ENCODE data around the gene UMAD1. TPM values are rescaled to one million over a fixed set of nuclear protein-coding genes. Genes with fewer than 3 reads are reported as not detected.

The UMAD1 gene
- total and polyA plus RNA-seq, 4 donors, result 7.7 to 19.2 (median 12.2) TPM

DNA sequence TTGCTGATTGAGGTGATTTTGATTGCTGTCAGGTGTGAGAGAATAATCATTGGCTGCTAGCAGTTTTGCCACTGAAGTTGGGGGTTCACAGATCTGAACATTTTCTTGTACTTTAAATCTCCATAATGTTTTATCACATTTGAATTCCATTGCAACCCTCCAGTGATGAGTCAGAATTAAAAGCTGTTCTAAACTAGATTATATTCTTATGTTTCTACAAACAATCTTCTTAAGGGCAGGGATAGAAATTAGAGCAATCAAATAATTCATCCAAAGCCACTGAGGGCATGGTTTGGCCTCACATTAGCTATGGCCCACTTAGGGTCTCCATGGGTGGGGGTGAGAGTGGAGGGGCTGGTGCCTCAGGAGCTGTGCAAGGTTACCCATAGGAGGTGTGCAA, 130.9 kb downstream of the UMAD1 start:
- no peak overlapping the region for H3K4me3 ChIP-seq
- ATAC-seq (ENCODE audit: insufficient read depth, low FRiP score) (no peak), DNase-seq (no peak)
- peaks cover 0 to 7% (median 3%) of the 10 kb centered on the region in 5 donors for H3K4me1 ChIP-seq (ENCODE audit: control insufficient read depth in 5 of 5, insufficient read depth in 5 of 5, low read length in 5 of 5)
- TF ChIP-seq, protein P1, sequence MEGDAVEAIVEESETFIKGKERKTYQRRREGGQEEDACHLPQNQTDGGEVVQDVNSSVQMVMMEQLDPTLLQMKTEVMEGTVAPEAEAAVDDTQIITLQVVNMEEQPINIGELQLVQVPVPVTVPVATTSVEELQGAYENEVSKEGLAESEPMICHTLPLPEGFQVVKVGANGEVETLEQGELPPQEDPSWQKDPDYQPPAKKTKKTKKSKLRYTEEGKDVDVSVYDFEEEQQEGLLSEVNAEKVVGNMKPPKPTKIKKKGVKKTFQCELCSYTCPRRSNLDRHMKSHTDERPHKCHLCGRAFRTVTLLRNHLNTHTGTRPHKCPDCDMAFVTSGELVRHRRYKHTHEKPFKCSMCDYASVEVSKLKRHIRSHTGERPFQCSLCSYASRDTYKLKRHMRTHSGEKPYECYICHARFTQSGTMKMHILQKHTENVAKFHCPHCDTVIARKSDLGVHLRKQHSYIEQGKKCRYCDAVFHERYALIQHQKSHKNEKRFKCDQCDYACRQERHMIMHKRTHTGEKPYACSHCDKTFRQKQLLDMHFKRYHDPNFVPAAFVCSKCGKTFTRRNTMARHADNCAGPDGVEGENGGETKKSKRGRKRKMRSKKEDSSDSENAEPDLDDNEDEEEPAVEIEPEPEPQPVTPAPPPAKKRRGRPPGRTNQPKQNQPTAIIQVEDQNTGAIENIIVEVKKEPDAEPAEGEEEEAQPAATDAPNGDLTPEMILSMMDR (IDR thresholded peaks at IDR 0.05; ENCODE audit: control extremely low read depth, extremely low read depth), result no peak
- no peak overlapping the region for H3K27ac ChIP-seq (ENCODE audit: low read depth in 1 of 2, low read length in 1 of 2)
- no peaks in the 10 kb centered on the region for H3K36me3 ChIP-seq (ENCODE audit: control insufficient read depth in 4 of 4, insufficient read depth in 4 of 4, low read length in 4 of 4)
- no peaks in the 10 kb centered on the region for H3K27me3 ChIP-seq (ENCODE audit: control insufficient read depth in 3 of 3, insufficient read depth in 3 of 3, low read length in 2 of 3)
- H3K9ac ChIP-seq (ENCODE audit: insufficient read depth in 1 of 2, low read length in 2 of 2), result no peak overlapping the region
- no peaks in the 10 kb centered on the region for H3K9me3 ChIP-seq (ENCODE audit: control insufficient read depth in 4 of 4, insufficient read depth in 3 of 4, low read length in 3 of 4)

DNA sequence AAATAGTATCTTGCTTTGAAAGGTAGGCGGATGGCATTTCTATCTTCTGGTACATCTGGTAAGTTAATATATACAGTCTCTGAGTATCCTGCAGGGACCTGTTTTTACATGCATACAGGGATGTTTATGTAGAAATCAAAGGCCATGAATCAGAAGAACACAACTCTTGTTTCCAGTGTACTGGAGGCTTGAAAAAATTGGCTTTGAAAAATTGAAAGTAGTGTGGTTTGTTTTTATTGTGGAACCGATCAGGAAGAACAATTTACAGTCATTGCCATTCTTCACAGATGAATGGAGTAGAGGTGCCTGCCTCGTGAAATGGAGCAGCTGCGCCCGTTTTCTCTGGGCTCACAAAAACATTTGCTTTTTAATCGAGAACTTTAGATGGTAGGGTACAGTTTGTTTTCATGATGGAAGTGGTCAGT, 131.9 kb downstream of the UMAD1 start:
- Histone ChIP-seq H3K27ac (ENCODE audit: low read depth in 1 of 2, low read length in 1 of 2) (no peak overlapping the region), H3K9me3 (ENCODE audit: control insufficient read depth in 4 of 4, insufficient read depth in 3 of 4, low read length in 3 of 4) (no peaks in the 10 kb centered on the region), H3K27me3 (ENCODE audit: control insufficient read depth in 3 of 3, insufficient read depth in 3 of 3, low read length in 2 of 3) (no peaks in the 10 kb centered on the region), H3K9ac (ENCODE audit: insufficient read depth in 1 of 2, low read length in 2 of 2) (no peak overlapping the region), H3K4me1 (ENCODE audit: control insufficient read depth in 5 of 5, insufficient read depth in 5 of 5, low read length in 5 of 5) (peaks cover 0 to 7% (median 3%) of the 10 kb centered on the region in 5 donors), H3K36me3 (ENCODE audit: control insufficient read depth in 4 of 4, insufficient read depth in 4 of 4, low read length in 4 of 4) (no peaks in the 10 kb centered on the region), H3K4me3 (no peak overlapping the region)
- 66 to 74% methylated on average over 6 of the region's 6 CpGs for WGBS, 2 donors
- ATAC-seq (ENCODE audit: insufficient read depth, low FRiP score) (no peak), DNase-seq (no peak)
- TF ChIP-seq, protein P1 (IDR thresholded peaks at IDR 0.05; ENCODE audit: control extremely low read depth, extremely low read depth), result no peak

DNA sequence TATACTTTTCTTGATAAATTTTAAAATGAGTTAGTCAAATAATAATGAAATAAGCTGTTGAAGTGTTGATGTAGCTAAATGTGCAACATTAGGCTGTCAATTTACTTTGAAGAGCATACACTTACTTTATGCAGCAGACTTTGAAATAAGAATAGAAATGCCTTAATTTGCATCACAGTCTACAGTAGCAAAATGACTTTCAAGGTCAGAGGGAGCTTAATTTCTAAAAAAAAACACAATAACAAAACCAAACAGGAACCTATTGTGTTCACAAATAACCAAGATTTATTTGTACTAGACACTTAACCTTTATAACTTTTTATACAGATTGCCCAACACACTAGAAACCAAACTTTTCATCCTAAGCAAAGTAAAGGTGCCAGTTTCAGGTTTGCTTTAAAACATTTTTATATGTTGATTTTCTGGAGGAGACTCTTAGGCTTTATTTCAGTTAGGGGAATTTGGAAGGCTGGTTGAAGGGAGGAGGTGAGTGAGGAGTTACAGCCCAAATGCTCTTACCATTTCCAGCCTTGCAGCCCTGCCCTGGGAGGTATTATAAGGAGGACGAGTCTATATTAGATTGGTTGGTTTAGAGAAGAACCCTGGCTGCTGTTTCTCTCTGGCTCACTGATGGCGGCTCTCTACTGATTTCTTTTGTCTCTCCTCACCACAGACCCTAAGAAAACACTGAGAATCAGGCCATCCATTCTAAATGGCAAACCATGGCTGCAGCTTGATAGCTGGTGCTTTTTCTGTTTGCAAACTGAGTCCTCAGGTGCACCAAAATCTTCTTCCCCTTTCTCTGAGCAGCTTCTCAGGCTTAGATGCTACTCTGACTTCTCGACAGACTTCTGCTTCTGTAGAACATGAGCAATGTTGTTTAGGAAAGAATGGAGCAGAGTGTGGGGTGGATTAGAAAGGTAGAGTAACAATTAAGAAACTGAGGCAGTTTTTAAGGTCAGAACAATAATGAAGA, 133.1 kb downstream of the UMAD1 start:
- Histone ChIP-seq H3K9ac (ENCODE audit: insufficient read depth in 1 of 2, low read length in 2 of 2) (no peak overlapping the region), H3K27ac (ENCODE audit: low read depth in 1 of 2, low read length in 1 of 2) (no peak overlapping the region), H3K36me3 (ENCODE audit: control insufficient read depth in 4 of 4, insufficient read depth in 4 of 4, low read length in 4 of 4) (no peaks in the 10 kb centered on the region), H3K4me1 (ENCODE audit: control insufficient read depth in 5 of 5, insufficient read depth in 5 of 5, low read length in 5 of 5) (peaks cover 0 to 4% (median 3%) of the 10 kb centered on the region in 5 donors), H3K4me3 (no peak overlapping the region), H3K27me3 (ENCODE audit: control insufficient read depth in 3 of 3, insufficient read depth in 3 of 3, low read length in 2 of 3) (no peaks in the 10 kb centered on the region), H3K9me3 (ENCODE audit: control insufficient read depth in 4 of 4, insufficient read depth in 3 of 4, low read length in 3 of 4) (no peaks in the 10 kb centered on the region)
- DNase-seq, result no peak
- TF ChIP-seq, protein P1 (IDR thresholded peaks at IDR 0.05; ENCODE audit: control extremely low read depth, extremely low read depth), result no peak
- WGBS, 2 donors, result 75 to 91% methylated on average over 3 of the region's 3 CpGs
- no peak for ATAC-seq (ENCODE audit: insufficient read depth, low FRiP score)
